Measurements from ENCODE around the gene SF3B4. TPM values are rescaled to one million over a fixed set of nuclear protein-coding genes. Genes with fewer than 3 reads are reported as not detected.

The SF3B4 gene
- total and polyA plus RNA-seq, 2 of the 13 experiments (the other 11 are each of a cell fraction or from before 2014, with no cell fraction given): 13.8 to 14.8 TPM

DNA sequence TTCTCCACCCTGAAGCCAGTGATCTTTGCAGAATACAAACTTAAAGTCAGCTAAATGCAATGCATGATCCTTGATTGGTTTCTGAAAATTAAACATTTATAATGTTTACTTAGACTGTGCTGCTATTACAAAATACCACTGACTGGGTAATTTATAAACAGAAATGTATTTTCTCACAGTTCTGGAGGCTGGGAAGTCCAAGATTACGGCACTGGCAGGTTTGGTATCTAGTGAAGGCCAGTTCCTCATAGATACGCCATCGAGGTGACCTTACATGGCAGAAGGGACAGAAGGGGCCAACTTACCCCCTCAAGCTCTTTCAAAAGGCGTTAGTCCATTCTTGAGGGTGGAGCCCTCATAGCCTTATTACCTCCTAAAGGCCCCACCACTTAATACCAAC, 31.0 kb downstream of the SF3B4 start:
- no peak overlapping the region for H3K4me2 ChIP-seq (ENCODE audit: low read depth, low read length)
- H3K79me2 ChIP-seq (ENCODE audit: insufficient read depth, low read length): no peaks in the 10 kb centered on the region
- H3K9me3 ChIP-seq (ENCODE audit: low read length): no peaks in the 10 kb centered on the region
- H3K36me3 ChIP-seq (replicated peaks in 1 of 2; ENCODE audit: control insufficient read depth in 1 of 2, insufficient read depth in 2 of 2, low read length in 2 of 2): no peaks in the 10 kb centered on the region
- 17% methylated on average over 4 of the region's 4 CpGs for WGBS (ENCODE audit: low lambda C conversion rate)
- DNase-seq (ENCODE audit: low spot score) (no peak), FAIRE-seq (no peak), ATAC-seq (no peak)
- intact Hi-C loops (cut with micrococcal nuclease; ENCODE audit: unreplicated experiment) (no loop called here), in situ Hi-C loops (cut with HindIII; ENCODE audit: extremely low pct_ligation_motif_present, low pct_unique_long_range_greater_than_20kb) (no loop called here)
- ChIA-PET POLR2A (interaction anchor here (0.7 kb wide), 1 partner anchor 9 kb away, joined by 4 read pairs; a partner anchor contains a TSS), CTCF (ENCODE audit: low intra/inter-chr PET ratio, low total read pairs) (no interaction called here)
- TF ChIP-seq ZNF564 (CRISPR knock-in tag; IDR thresholded peaks at IDR 0.05) (peak; percentile 92; the same call in 1 of the 2 replicates), MEF2D (CRISPR knock-in tag; IDR thresholded peaks at IDR 0.05) (no peak)
- H2AFZ ChIP-seq (ENCODE audit: low read length): no peak overlapping the region
- H4K20me1 ChIP-seq (ENCODE audit: insufficient read depth, low read length): no peaks in the 10 kb centered on the region
- H3K4me3 ChIP-seq (replicated peaks in 1 of 3; ENCODE audit: insufficient read depth in 1 of 3, low read depth in 2 of 3, low read length in 3 of 3): no peak overlapping the region
- no peak overlapping the region for H3K27ac ChIP-seq (ENCODE audit: extremely low read length, insufficient read depth, low read length)
- BruUV-seq (replicated peaks): no TSS peak
- H3K9ac ChIP-seq (ENCODE audit: insufficient read depth, low read depth, low read length): no peak overlapping the region
- H3K4me1 ChIP-seq (ENCODE audit: insufficient read depth, low read length): peaks cover 16% of the 10 kb centered on the region
- no peaks in the 10 kb centered on the region for H3K27me3 ChIP-seq (ENCODE audit: control insufficient read depth in 1 of 2, insufficient read depth in 2 of 2, low read length in 2 of 2)

DNA sequence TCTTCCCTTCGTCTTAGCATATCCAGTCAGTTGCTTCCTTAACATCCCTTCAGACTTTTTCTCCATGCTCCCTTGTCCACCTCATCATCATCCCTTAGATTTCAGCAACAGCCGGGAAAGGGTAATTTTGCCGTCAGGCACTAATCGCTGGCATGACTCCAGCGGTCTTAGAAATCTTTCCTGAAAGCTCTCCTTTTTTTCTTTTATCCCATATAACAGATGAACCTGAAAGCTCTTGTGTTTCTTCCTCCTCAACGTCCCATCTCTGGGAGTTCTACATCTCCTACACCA, 38.7 kb downstream of the SF3B4 start:
- no peak for ATAC-seq
- Histone ChIP-seq H3K9me3 (ENCODE audit: low read length) (no peaks in the 10 kb centered on the region), H3K4me3 (replicated peaks in 1 of 3; ENCODE audit: insufficient read depth in 1 of 3, low read depth in 2 of 3, low read length in 3 of 3) (peak overlapping the region; percentile 63 to 76 (median 63)), H3K36me3 (replicated peaks in 1 of 2; ENCODE audit: control insufficient read depth in 1 of 2, insufficient read depth in 2 of 2, low read length in 2 of 2) (no peaks in the 10 kb centered on the region), H3K79me2 (ENCODE audit: insufficient read depth, low read length) (peaks cover 3% of the 10 kb centered on the region), H4K20me1 (ENCODE audit: insufficient read depth, low read length) (no peaks in the 10 kb centered on the region), H3K27me3 (ENCODE audit: control insufficient read depth in 1 of 2, insufficient read depth in 2 of 2, low read length in 2 of 2) (no peaks in the 10 kb centered on the region; a peak in 1 of 5 replicates), H3K4me2 (ENCODE audit: low read depth, low read length) (peak overlapping the region; percentile 93), H3K9ac (ENCODE audit: insufficient read depth, low read depth, low read length) (peak overlapping the region; percentile 87), H2AFZ (ENCODE audit: low read length) (peak overlapping the region; percentile 59), H3K27ac (ENCODE audit: extremely low read length, insufficient read depth, low read length) (peak overlapping the region; percentile 95), H3K4me1 (ENCODE audit: insufficient read depth, low read length) (peaks cover 30% of the 10 kb centered on the region)
- FAIRE-seq: no peak
- no TSS peak for BruUV-seq (replicated peaks)
- 23% methylated on average over 6 of the region's 6 CpGs for WGBS (ENCODE audit: low lambda C conversion rate)
- intact Hi-C loops (cut with micrococcal nuclease; ENCODE audit: unreplicated experiment): loop anchor here (1.0 kb wide), 2 partner anchors 53 to 161 kb away; no protein-coding TSS in a partner anchor
- DNase-seq (ENCODE audit: low spot score): no peak
- in situ Hi-C loops (cut with HindIII; ENCODE audit: extremely low pct_ligation_motif_present, low pct_unique_long_range_greater_than_20kb): no loop called here
- CTCF ChIA-PET (ENCODE audit: low intra/inter-chr PET ratio, low total read pairs): interaction anchor here (0.8 to 1.5 kb wide), 3 partner anchors 53 to 297 kb away, joined by 4 to 6 read pairs (median 5); no protein-coding TSS in a partner anchor
- POLR2A ChIA-PET: interaction anchor here (2.3 to 5.4 kb wide), 6 partner anchors 40 to 298 kb away, joined by 14 to 74 read pairs (median 24); partner anchors contain the start of genes MTMR11 and VPS45
- TF ChIP-seq, protein P1, sequence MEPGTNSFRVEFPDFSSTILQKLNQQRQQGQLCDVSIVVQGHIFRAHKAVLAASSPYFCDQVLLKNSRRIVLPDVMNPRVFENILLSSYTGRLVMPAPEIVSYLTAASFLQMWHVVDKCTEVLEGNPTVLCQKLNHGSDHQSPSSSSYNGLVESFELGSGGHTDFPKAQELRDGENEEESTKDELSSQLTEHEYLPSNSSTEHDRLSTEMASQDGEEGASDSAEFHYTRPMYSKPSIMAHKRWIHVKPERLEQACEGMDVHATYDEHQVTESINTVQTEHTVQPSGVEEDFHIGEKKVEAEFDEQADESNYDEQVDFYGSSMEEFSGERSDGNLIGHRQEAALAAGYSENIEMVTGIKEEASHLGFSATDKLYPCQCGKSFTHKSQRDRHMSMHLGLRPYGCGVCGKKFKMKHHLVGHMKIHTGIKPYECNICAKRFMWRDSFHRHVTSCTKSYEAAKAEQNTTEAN (CRISPR knock-in tag; conservative IDR thresholded peaks at IDR 0.05): no peak
- TF ChIP-seq TBX2 (CRISPR knock-in tag; IDR thresholded peaks at IDR 0.05; ENCODE audit: borderline replicate concordance) (no peak), ZNF619 (CRISPR knock-in tag; IDR thresholded peaks at IDR 0.05) (no peak), ZNF589 (CRISPR knock-in tag; conservative IDR thresholded peaks at IDR 0.05) (no peak), NR1H2 (CRISPR knock-in tag; IDR thresholded peaks at IDR 0.05; ENCODE audit: borderline replicate concordance, low read depth) (no peak), KAT7 (CRISPR knock-in tag; IDR thresholded peaks at IDR 0.05; ENCODE audit: borderline replicate concordance) (no peak), ZNF605 (CRISPR knock-in tag; IDR thresholded peaks at IDR 0.05) (no peak), FLYWCH1 (CRISPR knock-in tag; IDR thresholded peaks at IDR 0.05) (no peak), AKAP8 (CRISPR knock-in tag; IDR thresholded peaks at IDR 0.05) (no peak), FOXP1 (IDR thresholded peaks at IDR 0.05) (no peak), FOXP1 (CRISPR knock-in tag; IDR thresholded peaks at IDR 0.05) (no peak), ZNF839 (CRISPR knock-in tag; IDR thresholded peaks at IDR 0.05; ENCODE audit: borderline replicate concordance) (no peak)
- TF ChIP-seq, protein P2, sequence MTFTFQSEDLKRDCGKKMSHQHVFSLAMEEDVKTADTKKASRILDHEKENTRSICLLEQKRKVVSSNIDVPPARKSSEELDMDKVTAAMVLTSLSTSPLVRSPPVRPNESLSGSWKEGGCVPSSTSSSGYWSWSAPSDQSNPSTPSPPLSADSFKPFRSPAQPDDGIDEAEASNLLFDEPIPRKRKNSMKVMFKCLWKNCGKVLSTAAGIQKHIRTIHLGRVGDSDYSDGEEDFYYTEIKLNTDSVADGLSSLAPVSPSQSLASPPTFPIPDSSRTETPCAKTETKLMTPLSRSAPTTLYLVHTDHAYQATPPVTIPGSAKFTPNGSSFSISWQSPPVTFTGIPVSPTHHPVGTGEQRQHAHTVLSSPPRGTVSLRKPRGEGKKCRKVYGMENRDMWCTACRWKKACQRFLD (CRISPR knock-in tag; IDR thresholded peaks at IDR 0.05; ENCODE audit: borderline replicate concordance): no peak
- TF ChIP-seq, protein P3, sequence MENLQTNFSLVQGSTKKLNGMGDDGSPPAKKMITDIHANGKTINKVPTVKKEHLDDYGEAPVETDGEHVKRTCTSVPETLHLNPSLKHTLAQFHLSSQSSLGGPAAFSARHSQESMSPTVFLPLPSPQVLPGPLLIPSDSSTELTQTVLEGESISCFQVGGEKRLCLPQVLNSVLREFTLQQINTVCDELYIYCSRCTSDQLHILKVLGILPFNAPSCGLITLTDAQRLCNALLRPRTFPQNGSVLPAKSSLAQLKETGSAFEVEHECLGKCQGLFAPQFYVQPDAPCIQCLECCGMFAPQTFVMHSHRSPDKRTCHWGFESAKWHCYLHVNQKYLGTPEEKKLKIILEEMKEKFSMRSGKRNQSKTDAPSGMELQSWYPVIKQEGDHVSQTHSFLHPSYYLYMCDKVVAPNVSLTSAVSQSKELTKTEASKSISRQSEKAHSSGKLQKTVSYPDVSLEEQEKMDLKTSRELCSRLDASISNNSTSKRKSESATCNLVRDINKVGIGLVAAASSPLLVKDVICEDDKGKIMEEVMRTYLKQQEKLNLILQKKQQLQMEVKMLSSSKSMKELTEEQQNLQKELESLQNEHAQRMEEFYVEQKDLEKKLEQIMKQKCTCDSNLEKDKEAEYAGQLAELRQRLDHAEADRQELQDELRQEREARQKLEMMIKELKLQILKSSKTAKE (CRISPR knock-in tag; IDR thresholded peaks at IDR 0.05; ENCODE audit: borderline replicate concordance): no peak

Data from HepG2 (cell line).